Heart left ventricle (tissue), 13 donors: ENCODE data around the gene RABGGTA.

Experiments
- CTCF ChIP-seq, 12 donors: fragments of 200-600 bp; sonication (generic) in 4 of 12; IDR thresholded peaks; one replicate each; pipeline versions ENCODE4 v1.5.0 to v1.8.0; 2018 to 2022; ENCODE audit warnings: antibody characterized with exemption in 12 of 12, mild to moderate bottlenecking in 5 of 12
- POLR2A ChIP-seq, 2 donors: fragments of 450-650 bp; IDR thresholded peaks; one replicate each; pipeline ENCODE4 v1.6.1; 2017; ENCODE audit warnings: antibody characterized with exemption in 2 of 2, mild to moderate bottlenecking in 2 of 2, moderate library complexity in 2 of 2
- donor health status: ischemic (EF 13 %, LVEDD 7.1; RV severe dilation, severe dysfunction).
- donor health status: DM: no; HTN: yes; CAD: no.
- donor health status: DM: no; HTN: no; CAD: no.
- donor health status: ischemic (EF 25% LVEDD 6.9; RV normal size, moderate dysfunction).
- donor health status: ischemic (EF 25% LVEDD 5.7; RV mildly dilated, moderate dysfunction).
- donor health status: ischemic (EF 35%, LVEDD 5.7; RV mildly dilated, moderate dysfunction).
- donor health status: nonischemic (EF 11% LVEDD 7.7; RV severe dilation, severe dysfunction).
- donor health status: DM: yes; HTN: yes; CAD: no.
- donor health status: PGD.
- donor health status: ischemic (EF 29% LVEDD 5.4; RV normal size, mild dysfunction).
- donor health status: nonischemic (EF 23%, LVEDD 6.1; RV moderate dilation, normal function).

- TF ChIP-seq CTCF (IDR thresholded peaks at IDR 0.05) (no peak), POLR2A (IDR thresholded peaks at IDR 0.05) (no peak)
These were observed 7.5 kb downstream of the RABGGTA start for GRCh38 chr14:24263848-24264247.
